ENCODE data around the gene CCDC12. TPM values are rescaled to one million over a fixed set of nuclear protein-coding genes. Genes with fewer than 3 reads are reported as not detected.

Gene CCDC12
- total and polyA plus RNA-seq, 9 of the 15 experiments (the other 6 are each of a cell fraction or from before 2014, with no cell fraction given) = 8.9 to 201 (median 86.9) TPM

- TF ChIP-seq, protein P1, sequence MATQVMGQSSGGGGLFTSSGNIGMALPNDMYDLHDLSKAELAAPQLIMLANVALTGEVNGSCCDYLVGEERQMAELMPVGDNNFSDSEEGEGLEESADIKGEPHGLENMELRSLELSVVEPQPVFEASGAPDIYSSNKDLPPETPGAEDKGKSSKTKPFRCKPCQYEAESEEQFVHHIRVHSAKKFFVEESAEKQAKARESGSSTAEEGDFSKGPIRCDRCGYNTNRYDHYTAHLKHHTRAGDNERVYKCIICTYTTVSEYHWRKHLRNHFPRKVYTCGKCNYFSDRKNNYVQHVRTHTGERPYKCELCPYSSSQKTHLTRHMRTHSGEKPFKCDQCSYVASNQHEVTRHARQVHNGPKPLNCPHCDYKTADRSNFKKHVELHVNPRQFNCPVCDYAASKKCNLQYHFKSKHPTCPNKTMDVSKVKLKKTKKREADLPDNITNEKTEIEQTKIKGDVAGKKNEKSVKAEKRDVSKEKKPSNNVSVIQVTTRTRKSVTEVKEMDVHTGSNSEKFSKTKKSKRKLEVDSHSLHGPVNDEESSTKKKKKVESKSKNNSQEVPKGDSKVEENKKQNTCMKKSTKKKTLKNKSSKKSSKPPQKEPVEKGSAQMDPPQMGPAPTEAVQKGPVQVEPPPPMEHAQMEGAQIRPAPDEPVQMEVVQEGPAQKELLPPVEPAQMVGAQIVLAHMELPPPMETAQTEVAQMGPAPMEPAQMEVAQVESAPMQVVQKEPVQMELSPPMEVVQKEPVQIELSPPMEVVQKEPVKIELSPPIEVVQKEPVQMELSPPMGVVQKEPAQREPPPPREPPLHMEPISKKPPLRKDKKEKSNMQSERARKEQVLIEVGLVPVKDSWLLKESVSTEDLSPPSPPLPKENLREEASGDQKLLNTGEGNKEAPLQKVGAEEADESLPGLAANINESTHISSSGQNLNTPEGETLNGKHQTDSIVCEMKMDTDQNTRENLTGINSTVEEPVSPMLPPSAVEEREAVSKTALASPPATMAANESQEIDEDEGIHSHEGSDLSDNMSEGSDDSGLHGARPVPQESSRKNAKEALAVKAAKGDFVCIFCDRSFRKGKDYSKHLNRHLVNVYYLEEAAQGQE (IDR thresholded peaks at IDR 0.05; ENCODE audit: borderline replicate concordance) = peak; percentile 95
- TF ChIP-seq, protein P1 (CRISPR knock-in tag; IDR thresholded peaks at IDR 0.05; ENCODE audit: low read depth) = peak; percentile 88
- no peak for TF ChIP-seq ZNF551 (CRISPR knock-in tag; IDR thresholded peaks at IDR 0.05)
- 0 out of 2 replicates have a peak, but pooled peaks have one; percentile 52 for TF ChIP-seq CREB1 (IDR thresholded peaks at IDR 0.05)
- TF ChIP-seq CREB1 (CRISPR knock-in tag; IDR thresholded peaks at IDR 0.05) = peak; percentile 72; the same call in 1 of the 2 replicates
- no peak for TF ChIP-seq PCBP1 (IDR thresholded peaks at IDR 0.05; ENCODE audit: low read depth, low read length, poor library complexity, severe bottlenecking)
- TF ChIP-seq ZBTB1 (CRISPR knock-in tag; IDR thresholded peaks at IDR 0.05; ENCODE audit: borderline replicate concordance, low read depth) = peak; percentile 74; the same call in 1 of the 2 replicates
- no peak for TF ChIP-seq CREBBP (IDR thresholded peaks at IDR 0.05; ENCODE audit: low read depth, low read length)
- no peak for TF ChIP-seq ZNF140 (CRISPR knock-in tag; IDR thresholded peaks at IDR 0.05)
- TF ChIP-seq, protein P2, sequence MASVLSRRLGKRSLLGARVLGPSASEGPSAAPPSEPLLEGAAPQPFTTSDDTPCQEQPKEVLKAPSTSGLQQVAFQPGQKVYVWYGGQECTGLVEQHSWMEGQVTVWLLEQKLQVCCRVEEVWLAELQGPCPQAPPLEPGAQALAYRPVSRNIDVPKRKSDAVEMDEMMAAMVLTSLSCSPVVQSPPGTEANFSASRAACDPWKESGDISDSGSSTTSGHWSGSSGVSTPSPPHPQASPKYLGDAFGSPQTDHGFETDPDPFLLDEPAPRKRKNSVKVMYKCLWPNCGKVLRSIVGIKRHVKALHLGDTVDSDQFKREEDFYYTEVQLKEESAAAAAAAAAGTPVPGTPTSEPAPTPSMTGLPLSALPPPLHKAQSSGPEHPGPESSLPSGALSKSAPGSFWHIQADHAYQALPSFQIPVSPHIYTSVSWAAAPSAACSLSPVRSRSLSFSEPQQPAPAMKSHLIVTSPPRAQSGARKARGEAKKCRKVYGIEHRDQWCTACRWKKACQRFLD (CRISPR knock-in tag; IDR thresholded peaks at IDR 0.05) = no peak
- peak; percentile 94 for TF ChIP-seq EGR1 (conservative IDR thresholded peaks at IDR 0.05)
- no peak for TF ChIP-seq COPS2 (conservative IDR thresholded peaks at IDR 0.05)
- TF ChIP-seq JUN (IDR thresholded peaks at IDR 0.05; ENCODE audit: borderline replicate concordance, low read depth, low read length) = peak; percentile 71
- peak; percentile 40 for TF ChIP-seq JUN (CRISPR knock-in tag; IDR thresholded peaks at IDR 0.05; ENCODE audit: borderline replicate concordance)
- peak; percentile 100 for TF ChIP-seq VEZF1 (CRISPR knock-in tag; IDR thresholded peaks at IDR 0.05)
Measured at GRCh38 chr3:46976326-46977190, at the start of gene CCDC12 (continued).
